Smooth muscle cell (in vitro differentiated cells): ENCODE results near the gene MRPL23. TPM values are rescaled to one million over a fixed set of nuclear protein-coding genes. Genes with fewer than 3 reads are reported as not detected.

Experiments used
- DNase-seq: peaks from one replicate; lab custom pipeline; 2025; ENCODE audit not compliant: unreplicated experiment; lab: John Stamatoyannopoulos, UW
- H2AFZ ChIP-seq: fragments of 200-600 bp; sonication (generic); 2 replicates; pipeline ENCODE4 v1.6.0; 2016; ENCODE audit warnings: antibody characterized with exemption, low read depth, mild to moderate bottlenecking
- H3F3A ChIP-seq: fragments of 200-600 bp; sonication (generic); 2 replicates; pipeline ENCODE4 v1.6.0; 2017; ENCODE audit warnings: antibody characterized with exemption, low read depth
- H3K27ac ChIP-seq: fragments of 200-600 bp; sonication (generic); 2 replicates; pipeline ENCODE4 v1.5.1; 2016; ENCODE audit warnings: low read depth, mild to moderate bottlenecking
- H3K27me3 ChIP-seq: fragments of 200-600 bp; sonication (generic); 2 replicates; pipeline ENCODE4 v1.6.1; 2016; ENCODE audit warnings: low read depth, mild to moderate bottlenecking
- H3K36me3 ChIP-seq: fragments of 200-600 bp; sonication (generic); 2 replicates; pipeline ENCODE4 v1.5.1; 2016; ENCODE audit warnings: low read depth
- H3K4me1 ChIP-seq: fragments of 200-600 bp; sonication (generic); 2 replicates; pipeline ENCODE4 v1.5.1; 2016; ENCODE audit warnings: low read depth
- H3K4me2 ChIP-seq: fragments of 200-600 bp; sonication (generic); 2 replicates; pipeline ENCODE4 v1.6.0; 2016; ENCODE audit warnings: mild to moderate bottlenecking
- H3K4me3 ChIP-seq: fragments of 200-600 bp; sonication (generic); 2 replicates; pipeline ENCODE4 v1.5.1; 2016; ENCODE audit warnings: mild to moderate bottlenecking
- H3K79me2 ChIP-seq: fragments of 200-600 bp; sonication (generic); 2 replicates; pipeline ENCODE4 v1.6.0; 2016; ENCODE audit warnings: low read depth, mild to moderate bottlenecking
- H3K9ac ChIP-seq: fragments of 200-600 bp; sonication (generic); 2 replicates; pipeline ENCODE4 v1.6.0; 2016; ENCODE audit warnings: low read depth
- H3K9me3 ChIP-seq: fragments of 200-600 bp; sonication (generic); replicated peaks from 2 replicates; pipeline ENCODE4 v1.5.1; 2016; ENCODE audit warnings: low read depth
- H4K20me1 ChIP-seq: fragments of 200-600 bp; sonication (generic); 2 replicates; pipeline ENCODE4 v1.6.0; 2016; ENCODE audit warnings: low read depth
- WGBS: methylation state at CpG from one replicate; pipeline ENCODE4 v1.1.7; 2016; ENCODE audit warnings: low lambda C conversion rate; 5-methylcytosine and 5-hydroxymethylcytosine counted together
- polyA plus RNA-seq: library from polyadenylated mRNA; unstranded; fragments of >200 nt; fragmentation: Nextera tagmentation; extraction: Ambion mirVana; gene quantifications from 2 replicates; pipeline ENCODE4 v1.2.1, GENCODE V29; 2016
- total RNA-seq: library from RNA; depleted of rRNA; stranded (reverse); fragments of >200 nt; gene quantifications from 2 replicates; pipeline ENCODE4 v1.2.3, GENCODE V29; 2014
- TF ChIP-seq, protein P1 (sequence below): fragments of 200-600 bp; sonication (generic); IDR thresholded peaks from 2 replicates; pipeline ENCODE4 v1.5.1; 2017; ENCODE audit warnings: borderline replicate concordance, mild to moderate bottlenecking, antibody characterized with exemption; ENCODE audit not compliant: insufficient read depth, poor library complexity, severe bottlenecking

The MRPL23 gene
- total and polyA plus RNA-seq, 2 experiments from 2014 or later = 38.8 to 51.6 TPM

DNA sequence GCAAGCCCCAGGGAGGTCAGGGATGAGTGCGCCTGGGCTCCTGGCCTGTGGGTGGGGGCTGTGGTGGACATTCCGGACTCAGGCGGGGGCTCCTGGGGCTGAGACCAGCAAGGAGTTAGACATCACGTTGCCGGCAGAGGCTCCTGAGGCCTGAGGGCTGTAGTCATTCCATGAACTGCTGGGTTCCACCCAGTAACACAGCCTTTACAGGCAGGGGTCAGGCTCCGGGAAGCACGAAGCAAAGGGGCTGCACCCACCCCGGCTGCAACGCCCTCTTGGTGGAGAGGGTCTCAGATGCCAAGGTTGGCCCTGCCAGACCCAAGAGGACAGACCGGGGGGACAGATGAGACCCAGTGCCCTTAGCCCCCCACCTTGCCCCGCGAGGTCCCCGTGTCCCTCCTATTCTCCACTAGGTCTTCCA, 18.7 kb upstream of the MRPL23 start:
- H3F3A ChIP-seq = no peaks in the 10 kb centered on the region
- no peaks in the 10 kb centered on the region for H3K36me3 ChIP-seq
- no peaks in the 10 kb centered on the region for H3K9me3 ChIP-seq
- TF ChIP-seq, protein P1, sequence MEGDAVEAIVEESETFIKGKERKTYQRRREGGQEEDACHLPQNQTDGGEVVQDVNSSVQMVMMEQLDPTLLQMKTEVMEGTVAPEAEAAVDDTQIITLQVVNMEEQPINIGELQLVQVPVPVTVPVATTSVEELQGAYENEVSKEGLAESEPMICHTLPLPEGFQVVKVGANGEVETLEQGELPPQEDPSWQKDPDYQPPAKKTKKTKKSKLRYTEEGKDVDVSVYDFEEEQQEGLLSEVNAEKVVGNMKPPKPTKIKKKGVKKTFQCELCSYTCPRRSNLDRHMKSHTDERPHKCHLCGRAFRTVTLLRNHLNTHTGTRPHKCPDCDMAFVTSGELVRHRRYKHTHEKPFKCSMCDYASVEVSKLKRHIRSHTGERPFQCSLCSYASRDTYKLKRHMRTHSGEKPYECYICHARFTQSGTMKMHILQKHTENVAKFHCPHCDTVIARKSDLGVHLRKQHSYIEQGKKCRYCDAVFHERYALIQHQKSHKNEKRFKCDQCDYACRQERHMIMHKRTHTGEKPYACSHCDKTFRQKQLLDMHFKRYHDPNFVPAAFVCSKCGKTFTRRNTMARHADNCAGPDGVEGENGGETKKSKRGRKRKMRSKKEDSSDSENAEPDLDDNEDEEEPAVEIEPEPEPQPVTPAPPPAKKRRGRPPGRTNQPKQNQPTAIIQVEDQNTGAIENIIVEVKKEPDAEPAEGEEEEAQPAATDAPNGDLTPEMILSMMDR = no peak
- no peak overlapping the region for H3K27ac ChIP-seq
- H4K20me1 ChIP-seq = no peaks in the 10 kb centered on the region
- no peak for DNase-seq
- H2AFZ ChIP-seq = no peak overlapping the region
- H3K4me3 ChIP-seq = no peak overlapping the region
- H3K9ac ChIP-seq = no peak overlapping the region
- H3K4me2 ChIP-seq = no peak overlapping the region
- H3K79me2 ChIP-seq = no peaks in the 10 kb centered on the region
- peaks cover 7% of the 10 kb centered on the region for H3K4me1 ChIP-seq
- 89% methylated on average over 11 of the region's 13 CpGs for WGBS
- H3K27me3 ChIP-seq = no peaks in the 10 kb centered on the region

DNA sequence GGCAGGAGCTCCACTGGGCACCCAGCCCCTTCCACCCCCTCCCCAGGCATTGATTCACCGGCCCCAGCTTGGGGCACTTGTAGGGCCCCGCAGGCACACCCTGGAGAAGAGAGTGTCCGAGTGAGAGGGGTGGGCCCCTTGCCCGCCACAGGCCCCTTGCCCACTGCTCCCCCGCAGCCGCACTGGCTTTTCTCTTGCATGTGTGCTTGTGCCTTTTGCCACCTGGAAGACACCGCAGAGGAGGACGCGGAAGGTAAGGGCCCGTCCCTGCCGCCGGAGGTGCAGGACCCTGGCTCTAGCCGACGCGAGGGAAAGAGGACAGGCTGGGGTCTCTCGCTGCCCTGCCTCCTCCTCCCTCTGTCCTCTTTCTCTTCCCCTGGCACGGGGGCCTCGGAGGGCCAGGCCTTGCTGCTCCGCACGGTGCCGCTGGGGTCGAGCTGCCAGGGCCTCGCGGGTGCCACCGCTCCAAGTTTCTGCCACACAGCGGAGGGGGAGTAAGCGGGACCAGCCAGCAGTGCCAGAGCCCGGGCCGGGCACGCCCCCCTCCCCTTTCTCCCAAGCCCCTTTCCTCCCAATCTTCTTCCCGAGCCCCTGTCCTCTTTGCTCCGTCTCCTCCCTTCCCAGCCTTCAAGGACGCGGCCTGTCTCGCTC, 18.1 kb upstream of the MRPL23 start:
- H3K79me2 ChIP-seq = no peaks in the 10 kb centered on the region
- H3K9me3 ChIP-seq = no peaks in the 10 kb centered on the region
- no peak for DNase-seq
- H3K4me3 ChIP-seq = no peak overlapping the region
- peaks cover 7% of the 10 kb centered on the region for H3K4me1 ChIP-seq
- TF ChIP-seq, protein P1 = no peak
- H3F3A ChIP-seq = no peaks in the 10 kb centered on the region
- WGBS = 93% methylated on average over 25 of the region's 35 CpGs
- H3K27me3 ChIP-seq = no peaks in the 10 kb centered on the region
- H3K27ac ChIP-seq = no peak overlapping the region
- H3K36me3 ChIP-seq = no peaks in the 10 kb centered on the region
- H3K4me2 ChIP-seq = no peak overlapping the region
- no peaks in the 10 kb centered on the region for H4K20me1 ChIP-seq
- H3K9ac ChIP-seq = no peak overlapping the region
- H2AFZ ChIP-seq = no peak overlapping the region

DNA sequence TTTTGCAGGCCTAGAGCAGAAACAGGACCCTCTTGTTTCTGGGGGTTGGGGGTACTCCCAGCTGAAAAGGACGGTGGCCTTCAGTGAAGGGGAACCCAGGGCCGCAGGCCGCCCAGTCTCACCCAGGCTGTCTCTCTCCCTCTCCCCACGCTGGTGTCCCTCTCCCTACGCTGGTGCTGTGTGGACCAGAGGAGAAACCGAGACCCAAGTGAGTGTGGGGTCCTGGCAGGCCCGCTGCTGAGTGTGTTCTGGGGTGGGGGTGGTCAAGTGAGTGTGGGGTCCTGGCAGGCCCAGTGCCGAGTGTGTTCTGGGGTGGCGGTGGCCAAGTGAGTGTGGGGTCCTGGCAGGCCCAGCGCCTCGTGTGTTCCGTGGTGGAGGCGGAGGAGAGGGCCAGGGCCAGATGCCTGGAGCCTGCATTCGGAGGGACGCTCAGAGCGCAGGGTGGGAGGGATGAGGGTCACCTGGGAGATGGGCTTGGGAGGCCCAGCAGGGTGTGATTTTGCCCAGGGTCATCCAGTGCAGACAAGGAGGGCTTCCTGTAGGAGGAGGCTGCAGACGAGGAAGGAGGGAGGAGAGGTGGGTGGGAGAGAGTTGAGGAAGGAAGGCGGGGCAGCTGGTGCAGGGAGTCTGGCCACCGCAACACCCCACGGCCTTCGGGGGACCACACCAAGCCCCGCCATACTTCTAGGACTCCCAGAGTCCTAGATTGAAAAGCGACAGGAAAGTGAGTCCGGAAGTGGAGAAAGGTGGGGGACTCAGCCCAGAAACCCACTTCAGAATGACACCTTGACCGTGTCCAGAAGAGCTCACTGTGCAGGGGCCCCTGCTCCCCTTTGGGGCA, 17.3 kb upstream of the MRPL23 start:
- H3K4me2 ChIP-seq = no peak overlapping the region
- no peaks in the 10 kb centered on the region for H3K36me3 ChIP-seq
- H3K4me3 ChIP-seq = no peak overlapping the region
- 94% methylated on average over 19 of the region's 25 CpGs for WGBS
- no peak overlapping the region for H3K9ac ChIP-seq
- H3K27ac ChIP-seq = no peak overlapping the region
- no peaks in the 10 kb centered on the region for H4K20me1 ChIP-seq
- no peaks in the 10 kb centered on the region for H3K79me2 ChIP-seq
- H3K9me3 ChIP-seq = no peaks in the 10 kb centered on the region
- H3K27me3 ChIP-seq = no peaks in the 10 kb centered on the region
- H3F3A ChIP-seq = no peaks in the 10 kb centered on the region
- H2AFZ ChIP-seq = no peak overlapping the region
- peaks cover 7% of the 10 kb centered on the region for H3K4me1 ChIP-seq
- DNase-seq = no peak
- TF ChIP-seq, protein P1 = no peak
